ENCODE results near the gene NELFA. TPM values are rescaled to one million over a fixed set of nuclear protein-coding genes. Genes with fewer than 3 reads are reported as not detected.
"Not testable (repeated sequence)": the region's sequence is repeated elsewhere in the genome, so short reads cannot be mapped to it uniquely, and the experiment has no call there.

The NELFA gene
- total RNA-seq, 1 experiment from 2014 or later = 27.0 TPM

- in situ Hi-C loops (cut with HindIII; ENCODE audit: low pct_unique_long_range_greater_than_20kb, low sequenced_read_pairs) = no loop called here
- TF ChIP-seq TCF7L2 (IDR thresholded peaks at IDR 0.05; ENCODE audit: low read depth, low read length) (no peak), CTCF (IDR thresholded peaks at IDR 0.05) (no peak), POLR2AphosphoS5 (IDR thresholded peaks at IDR 0.05; ENCODE audit: low read depth, low read length) (no peak), SIN3A (IDR thresholded peaks at IDR 0.05; ENCODE audit: borderline replicate concordance, insufficient read depth, low read depth, low read length) (no peak), REST (IDR thresholded peaks at IDR 0.05; ENCODE audit: insufficient read depth in 1 of 2, low read depth in 2 of 2, low read length in 1 of 2) (no peak)
- Histone ChIP-seq H3K27ac (ENCODE audit: low read length) (no peak overlapping the region), H3K4me1 (ENCODE audit: control insufficient read depth, insufficient read depth, low read length) (no peaks in the 10 kb centered on the region), H3K27me3 (ENCODE audit: control insufficient read depth, insufficient read depth, low read length) (no peaks in the 10 kb centered on the region), H3K36me3 (ENCODE audit: control insufficient read depth, insufficient read depth, low read length) (no peaks in the 10 kb centered on the region), H3K4me3 (ENCODE audit: low read depth in 2 of 2, low read length in 2 of 2) (no peak overlapping the region), H3K9me3 (ENCODE audit: control insufficient read depth, insufficient read depth, low read depth, low read length) (no peaks in the 10 kb centered on the region)
- no peak for ATAC-seq
- intact Hi-C loops (cut with micrococcal nuclease; ENCODE audit: unreplicated experiment) = no loop called here
- ChIA-PET CTCF (no interaction called here), POLR2A (no interaction called here)
- no peak for DNase-seq (ENCODE audit: low read depth, low spot score)
- no TSS peak for BruUV-seq (replicated peaks)
These were observed 28.1 kb upstream of the NELFA start for GRCh38 chr4:2036866-2037265.

GRCh38 chr4:2036327-2036726, 27.6 kb upstream of the NELFA start:
- CTCF ChIA-PET = no interaction called here
- Histone ChIP-seq H3K4me1 (ENCODE audit: control insufficient read depth, insufficient read depth, low read length) (no peaks in the 10 kb centered on the region), H3K4me3 (ENCODE audit: low read depth in 2 of 2, low read length in 2 of 2) (no peak overlapping the region), H3K27ac (ENCODE audit: low read length) (no peak overlapping the region), H3K9me3 (ENCODE audit: control insufficient read depth, insufficient read depth, low read depth, low read length) (no peaks in the 10 kb centered on the region), H3K27me3 (ENCODE audit: control insufficient read depth, insufficient read depth, low read length) (no peaks in the 10 kb centered on the region), H3K36me3 (ENCODE audit: control insufficient read depth, insufficient read depth, low read length) (no peaks in the 10 kb centered on the region)
- ATAC-seq (no peak), DNase-seq (ENCODE audit: low read depth, low spot score) (no peak)
- POLR2A ChIA-PET = no interaction called here
- BruUV-seq (replicated peaks) = no TSS peak
- intact Hi-C loops (cut with micrococcal nuclease; ENCODE audit: unreplicated experiment) (no loop called here), in situ Hi-C loops (cut with HindIII; ENCODE audit: low pct_unique_long_range_greater_than_20kb, low sequenced_read_pairs) (no loop called here)
- TF ChIP-seq CTCF (IDR thresholded peaks at IDR 0.05) = no peak
- TF ChIP-seq REST (IDR thresholded peaks at IDR 0.05; ENCODE audit: insufficient read depth in 1 of 2, low read depth in 2 of 2, low read length in 1 of 2) = no peak
- no peak for TF ChIP-seq TCF7L2 (IDR thresholded peaks at IDR 0.05; ENCODE audit: low read depth, low read length)
- TF ChIP-seq SIN3A (IDR thresholded peaks at IDR 0.05; ENCODE audit: borderline replicate concordance, insufficient read depth, low read depth, low read length) = no peak
- TF ChIP-seq POLR2AphosphoS5 (IDR thresholded peaks at IDR 0.05; ENCODE audit: low read depth, low read length) = no peak

- in situ Hi-C loops (cut with HindIII; ENCODE audit: low pct_unique_long_range_greater_than_20kb, low sequenced_read_pairs); H3K27ac ChIP-seq (ENCODE audit: low read length); ATAC-seq; H3K36me3 ChIP-seq (ENCODE audit: control insufficient read depth, insufficient read depth, low read length); BruUV-seq (replicated peaks); POLR2A ChIA-PET; CTCF ChIA-PET; H3K4me1 ChIP-seq (ENCODE audit: control insufficient read depth, insufficient read depth, low read length); H3K27me3 ChIP-seq (ENCODE audit: control insufficient read depth, insufficient read depth, low read length); H3K9me3 ChIP-seq (ENCODE audit: control insufficient read depth, insufficient read depth, low read depth, low read length); H3K4me3 ChIP-seq (ENCODE audit: low read depth in 2 of 2, low read length in 2 of 2); DNase-seq (ENCODE audit: low read depth, low spot score); intact Hi-C loops (cut with micrococcal nuclease; ENCODE audit: unreplicated experiment): not testable (repeated sequence)
These were observed 22.4 kb upstream of the NELFA start for GRCh38 chr4:2031161-2031560.

GRCh38 chr4:2027120-2027519, 18.3 kb upstream of the NELFA start:
- H3K4me1 ChIP-seq (ENCODE audit: control insufficient read depth, insufficient read depth, low read length); H3K9me3 ChIP-seq (ENCODE audit: control insufficient read depth, insufficient read depth, low read depth, low read length); in situ Hi-C loops (cut with HindIII; ENCODE audit: low pct_unique_long_range_greater_than_20kb, low sequenced_read_pairs); H3K4me3 ChIP-seq (ENCODE audit: low read depth in 2 of 2, low read length in 2 of 2); BruUV-seq (replicated peaks); H3K27ac ChIP-seq (ENCODE audit: low read length); CTCF ChIA-PET; H3K27me3 ChIP-seq (ENCODE audit: control insufficient read depth, insufficient read depth, low read length); H3K36me3 ChIP-seq (ENCODE audit: control insufficient read depth, insufficient read depth, low read length); POLR2A ChIA-PET; ATAC-seq; intact Hi-C loops (cut with micrococcal nuclease; ENCODE audit: unreplicated experiment); DNase-seq (ENCODE audit: low read depth, low spot score): not testable (repeated sequence)
